ENCODE results near the gene PRSS36. TPM values are rescaled to one million over a fixed set of nuclear protein-coding genes. Genes with fewer than 3 reads are reported as not detected.

PRSS36 gene
- total and polyA plus RNA-seq, 9 of the 15 experiments (the other 6 are each of a cell fraction or from before 2014, with no cell fraction given), result 0.09 to 1.2 (median 0.54) TPM; not detected in 2

- TF ChIP-seq CBX2 (IDR thresholded peaks at IDR 0.05; ENCODE audit: insufficient read depth, low read length, poor library complexity, severe bottlenecking) (no peak), GABPA (tag; conservative IDR thresholded peaks at IDR 0.05; ENCODE audit: low read depth) (peak; percentile 68), MAFK (IDR thresholded peaks at IDR 0.05; ENCODE audit: low read length) (peak; percentile 16; the same call in 1 of the 2 replicates), SETDB1 (IDR thresholded peaks at IDR 0.05; ENCODE audit: low read length) (no peak), BRD9 (IDR thresholded peaks at IDR 0.05; ENCODE audit: low read depth, partially characterized antibody) (no peak), ZNF584 (CRISPR knock-in tag; IDR thresholded peaks at IDR 0.05; ENCODE audit: low read depth) (no peak), RFX1 (IDR thresholded peaks at IDR 0.05) (no peak), SMARCA5 (IDR thresholded peaks at IDR 0.05) (no peak), ZNF224 (CRISPR knock-in tag; IDR thresholded peaks at IDR 0.05) (no peak), BRF1 (IDR thresholded peaks at IDR 0.05; ENCODE audit: borderline replicate concordance, extremely low read depth, insufficient read length) (no peak), ZNF764 (CRISPR knock-in tag; IDR thresholded peaks at IDR 0.05; ENCODE audit: low read depth) (no peak), CXXC5 (CRISPR knock-in tag; IDR thresholded peaks at IDR 0.05) (peak; percentile 39), ZC3H4 (CRISPR knock-in tag; IDR thresholded peaks at IDR 0.05; ENCODE audit: borderline replicate concordance) (no peak), RBM25 (IDR thresholded peaks at IDR 0.05; ENCODE audit: low read depth, low read length, severe bottlenecking) (no peak), MCM7 (IDR thresholded peaks at IDR 0.05) (no peak), CBFA2T2 (conservative IDR thresholded peaks at IDR 0.05) (peak; percentile 29; the same call in 1 of the 2 replicates), GTF2F1 (IDR thresholded peaks at IDR 0.05; ENCODE audit: low read depth, low read length) (no peak), POLR2A (conservative IDR thresholded peaks at IDR 0.05) (no peak), NEUROD1 (IDR thresholded peaks at IDR 0.05; ENCODE audit: borderline replicate concordance, low read depth, low read length, partially characterized antibody) (no peak)
- TF ChIP-seq, protein P1, sequence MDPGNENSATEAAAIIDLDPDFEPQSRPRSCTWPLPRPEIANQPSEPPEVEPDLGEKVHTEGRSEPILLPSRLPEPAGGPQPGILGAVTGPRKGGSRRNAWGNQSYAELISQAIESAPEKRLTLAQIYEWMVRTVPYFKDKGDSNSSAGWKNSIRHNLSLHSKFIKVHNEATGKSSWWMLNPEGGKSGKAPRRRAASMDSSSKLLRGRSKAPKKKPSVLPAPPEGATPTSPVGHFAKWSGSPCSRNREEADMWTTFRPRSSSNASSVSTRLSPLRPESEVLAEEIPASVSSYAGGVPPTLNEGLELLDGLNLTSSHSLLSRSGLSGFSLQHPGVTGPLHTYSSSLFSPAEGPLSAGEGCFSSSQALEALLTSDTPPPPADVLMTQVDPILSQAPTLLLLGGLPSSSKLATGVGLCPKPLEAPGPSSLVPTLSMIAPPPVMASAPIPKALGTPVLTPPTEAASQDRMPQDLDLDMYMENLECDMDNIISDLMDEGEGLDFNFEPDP (CRISPR knock-in tag; IDR thresholded peaks at IDR 0.05), result no peak
- TF ChIP-seq, protein P2, sequence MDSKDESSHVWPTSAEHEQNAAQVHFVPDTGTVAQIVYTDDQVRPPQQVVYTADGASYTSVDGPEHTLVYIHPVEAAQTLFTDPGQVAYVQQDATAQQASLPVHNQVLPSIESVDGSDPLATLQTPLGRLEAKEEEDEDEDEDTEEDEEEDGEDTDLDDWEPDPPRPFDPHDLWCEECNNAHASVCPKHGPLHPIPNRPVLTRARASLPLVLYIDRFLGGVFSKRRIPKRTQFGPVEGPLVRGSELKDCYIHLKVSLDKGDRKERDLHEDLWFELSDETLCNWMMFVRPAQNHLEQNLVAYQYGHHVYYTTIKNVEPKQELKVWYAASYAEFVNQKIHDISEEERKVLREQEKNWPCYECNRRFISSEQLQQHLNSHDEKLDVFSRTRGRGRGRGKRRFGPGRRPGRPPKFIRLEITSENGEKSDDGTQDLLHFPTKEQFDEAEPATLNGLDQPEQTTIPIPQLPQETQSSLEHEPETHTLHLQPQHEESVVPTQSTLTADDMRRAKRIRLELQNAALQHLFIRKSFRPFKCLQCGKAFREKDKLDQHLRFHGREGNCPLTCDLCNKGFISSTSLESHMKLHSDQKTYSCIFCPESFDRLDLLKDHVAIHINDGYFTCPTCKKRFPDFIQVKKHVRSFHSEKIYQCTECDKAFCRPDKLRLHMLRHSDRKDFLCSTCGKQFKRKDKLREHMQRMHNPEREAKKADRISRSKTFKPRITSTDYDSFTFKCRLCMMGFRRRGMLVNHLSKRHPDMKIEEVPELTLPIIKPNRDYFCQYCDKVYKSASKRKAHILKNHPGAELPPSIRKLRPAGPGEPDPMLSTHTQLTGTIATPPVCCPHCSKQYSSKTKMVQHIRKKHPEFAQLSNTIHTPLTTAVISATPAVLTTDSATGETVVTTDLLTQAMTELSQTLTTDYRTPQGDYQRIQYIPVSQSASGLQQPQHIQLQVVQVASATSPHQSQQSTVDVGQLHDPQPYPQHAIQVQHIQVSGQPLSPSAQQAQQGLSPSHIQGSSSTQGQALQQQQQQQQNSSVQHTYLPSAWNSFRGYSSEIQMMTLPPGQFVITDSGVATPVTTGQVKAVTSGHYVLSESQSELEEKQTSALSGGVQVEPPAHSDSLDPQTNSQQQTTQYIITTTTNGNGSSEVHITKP (IDR thresholded peaks at IDR 0.05; ENCODE audit: partially characterized antibody), result peak; percentile 80
- TF ChIP-seq, protein P3, sequence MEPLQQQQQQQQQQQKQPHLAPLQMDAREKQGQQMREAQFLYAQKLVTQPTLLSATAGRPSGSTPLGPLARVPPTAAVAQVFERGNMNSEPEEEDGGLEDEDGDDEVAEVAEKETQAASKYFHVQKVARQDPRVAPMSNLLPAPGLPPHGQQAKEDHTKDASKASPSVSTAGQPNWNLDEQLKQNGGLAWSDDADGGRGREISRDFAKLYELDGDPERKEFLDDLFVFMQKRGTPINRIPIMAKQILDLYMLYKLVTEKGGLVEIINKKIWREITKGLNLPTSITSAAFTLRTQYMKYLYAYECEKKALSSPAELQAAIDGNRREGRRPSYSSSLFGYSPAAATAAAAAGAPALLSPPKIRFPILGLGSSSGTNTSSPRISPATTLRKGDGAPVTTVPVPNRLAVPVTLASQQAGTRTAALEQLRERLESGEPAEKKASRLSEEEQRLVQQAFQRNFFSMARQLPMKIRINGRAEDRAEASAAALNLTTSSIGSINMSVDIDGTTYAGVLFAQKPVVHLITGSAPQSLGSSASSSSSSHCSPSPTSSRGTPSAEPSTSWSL (CRISPR knock-in tag; IDR thresholded peaks at IDR 0.05; ENCODE audit: borderline replicate concordance), result no peak
These were observed 20.9 kb downstream of the PRSS36 start (continued) for GRCh38 chr16:31128711-31129567.

All from K562 (cell line).